GM19324 (cell line): ENCODE measurements around the gene PUSL1.

ENCODE experiments used
- ATAC-seq: cut with Tn5 transposase; IDR thresholded peaks from one replicate; pipeline ENCODE4 v1.9.1; 2021; ENCODE audit warnings: mild to moderate bottlenecking, moderate library complexity; ENCODE audit not compliant: unreplicated experiment, low FRiP score

Gene PUSL1

DNA sequence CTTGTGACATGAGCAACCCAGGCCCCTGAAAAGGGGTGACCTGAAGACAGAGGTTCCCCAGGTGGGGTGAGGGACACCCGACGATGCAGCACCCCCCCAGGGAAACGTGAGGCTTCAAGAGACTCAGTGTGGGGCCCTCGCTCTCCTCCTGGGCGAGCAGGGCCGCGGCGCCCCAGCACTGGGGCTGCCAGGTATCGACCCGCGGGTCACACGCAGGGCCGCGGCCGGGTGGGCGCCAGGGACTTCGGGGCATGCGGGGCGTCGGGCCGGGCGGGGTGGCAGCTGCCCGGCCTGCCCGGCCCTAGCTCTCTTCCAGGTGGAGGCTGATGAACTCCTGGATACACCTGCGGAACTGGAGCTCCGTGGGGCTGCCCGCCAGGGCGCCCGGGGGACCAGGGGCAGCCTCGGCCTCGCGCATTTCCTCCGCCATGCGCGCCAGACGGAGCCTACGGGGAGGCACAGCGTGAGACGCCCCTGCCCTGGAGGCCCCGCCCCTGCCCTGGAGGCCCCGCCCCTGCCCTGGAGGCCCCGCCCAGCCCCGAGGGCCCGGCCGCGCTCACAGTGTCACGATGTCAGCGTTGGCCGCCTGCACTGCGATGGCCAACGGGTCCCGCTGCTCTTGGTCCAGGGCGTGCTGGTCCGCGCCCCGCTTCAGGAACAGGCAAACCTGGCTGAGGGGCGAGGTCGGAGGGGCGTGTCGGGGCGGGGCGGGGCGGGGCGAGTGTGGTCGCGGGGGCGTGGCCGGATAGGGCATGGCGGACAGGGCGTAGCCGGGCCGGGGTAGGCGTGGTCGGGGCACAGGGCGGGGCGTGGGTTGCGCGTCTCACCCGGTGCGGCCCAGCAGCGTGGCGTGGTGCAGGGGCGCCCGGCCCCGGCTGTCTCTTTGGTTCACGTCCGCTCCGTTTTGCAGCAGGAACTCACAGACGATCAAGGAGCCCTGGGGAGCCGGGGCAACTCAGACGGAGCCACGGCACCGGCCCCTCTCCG, 14.8 kb upstream of the PUSL1 start:
- no peak for ATAC-seq

DNA sequence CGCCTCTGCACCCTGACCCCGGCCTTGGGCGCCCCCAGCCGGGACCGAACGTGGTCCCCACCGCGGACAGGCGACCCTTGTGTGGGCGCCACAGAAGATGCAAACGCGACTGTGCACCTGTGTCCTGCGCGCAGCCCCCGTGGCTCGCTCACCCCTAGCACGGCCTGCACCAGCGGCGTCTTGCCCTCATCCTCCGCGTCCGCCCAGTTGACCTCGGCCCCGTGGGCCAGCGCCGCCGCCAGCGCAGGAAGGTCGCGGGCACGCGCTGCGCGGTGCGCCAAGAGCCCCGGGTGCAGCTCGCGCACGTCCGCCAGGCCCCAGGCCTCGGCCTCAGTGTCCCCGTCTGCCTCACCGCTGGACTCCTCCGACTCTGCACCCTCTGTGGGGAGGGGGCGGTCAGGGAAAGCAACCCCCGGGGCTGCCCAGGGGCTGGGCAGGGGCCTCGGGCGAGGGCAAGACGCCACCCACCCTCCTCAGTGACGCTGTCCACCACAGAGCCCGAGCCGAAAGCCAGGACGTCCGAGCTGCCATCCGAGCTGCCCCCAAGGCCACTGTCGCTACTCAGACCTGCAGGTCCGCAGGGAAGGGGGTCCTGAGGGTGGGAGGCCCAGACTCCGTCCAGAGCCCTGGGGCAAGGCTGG, 14.0 kb upstream of the PUSL1 start:
- no peak for ATAC-seq

DNA sequence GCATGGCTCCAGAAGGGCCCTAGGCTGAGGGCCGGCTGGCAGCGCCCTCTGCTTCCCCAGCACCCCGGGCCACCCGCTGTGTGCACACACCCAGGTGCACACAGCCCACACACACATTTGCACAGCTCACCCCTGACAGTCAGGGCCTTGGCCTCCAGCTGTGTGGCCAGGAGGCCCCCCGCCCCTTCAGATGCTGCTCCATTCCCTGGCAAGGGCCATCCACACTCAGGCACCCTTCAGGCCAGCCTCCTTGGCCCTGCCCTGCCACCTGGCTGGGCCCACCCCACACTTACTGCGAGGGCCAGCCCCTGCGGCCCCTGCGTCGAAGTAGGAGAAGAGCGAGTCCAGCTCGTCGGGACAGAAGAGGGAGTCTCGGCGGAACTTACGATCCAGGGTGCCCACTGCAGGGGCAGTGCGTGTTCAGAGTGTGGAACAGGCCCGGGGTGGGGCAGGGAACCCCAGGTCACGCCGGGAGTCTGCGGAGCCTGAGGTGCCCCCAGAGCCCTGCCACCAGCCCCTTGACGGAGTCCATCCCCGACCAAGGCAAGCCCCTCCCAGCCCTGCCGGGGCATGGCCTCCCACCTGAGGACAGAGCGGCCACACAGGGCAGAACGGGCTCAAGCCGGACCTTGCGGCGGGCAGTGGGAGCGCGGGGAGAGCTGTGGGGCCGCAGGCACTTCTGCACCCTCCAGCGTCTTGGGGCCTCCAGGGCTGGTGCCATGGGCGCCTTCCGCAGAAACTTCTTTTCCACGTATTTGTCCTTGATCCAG, 13.1 kb upstream of the PUSL1 start:
- ATAC-seq: no peak

DNA sequence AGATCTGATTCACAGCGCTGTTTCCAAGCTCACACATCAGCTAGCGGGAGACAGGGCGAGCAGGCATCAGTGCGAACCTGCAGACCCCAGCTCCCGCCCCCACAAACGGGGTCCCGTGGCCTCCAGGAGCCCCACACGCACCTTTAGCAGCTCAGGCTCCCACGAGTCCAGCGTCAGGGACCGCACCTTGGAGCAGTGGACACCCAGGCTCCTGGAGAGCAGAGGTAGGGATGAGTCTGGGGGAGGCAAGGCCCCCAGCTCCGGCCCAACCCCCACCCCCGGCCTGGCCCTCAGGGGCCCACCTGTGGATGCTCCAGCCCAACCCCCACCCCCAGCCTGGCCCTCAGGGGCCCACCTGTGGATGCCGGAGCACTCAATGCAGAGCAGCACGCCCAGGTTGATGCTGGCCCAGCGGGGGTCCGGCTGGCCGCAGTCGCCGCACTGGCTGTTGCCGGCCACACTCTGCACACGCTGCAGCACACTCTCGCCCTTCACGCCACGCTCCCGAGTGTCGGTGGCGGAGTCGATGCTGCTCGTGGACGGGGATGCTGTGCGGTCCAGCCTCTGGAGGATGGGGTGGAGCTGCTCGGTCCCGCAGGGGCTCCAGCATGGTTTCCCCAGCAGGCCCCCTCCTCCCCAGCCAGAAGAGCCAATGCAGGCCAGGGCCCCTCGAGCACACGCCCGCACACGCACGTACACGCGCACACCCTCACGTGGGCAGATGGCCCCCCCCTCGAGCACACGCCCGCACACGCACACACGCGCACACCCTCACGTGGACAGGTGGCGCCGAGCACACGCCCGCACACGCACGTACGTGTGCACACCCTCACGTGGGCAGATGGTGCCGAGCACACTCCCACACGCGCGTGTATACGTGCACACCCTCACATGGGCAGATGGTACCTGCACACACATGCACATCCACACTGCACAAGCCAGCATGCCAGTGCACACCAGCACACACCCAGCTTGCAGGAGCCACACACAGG, 12.0 kb upstream of the PUSL1 start:
- no peak for ATAC-seq

DNA sequence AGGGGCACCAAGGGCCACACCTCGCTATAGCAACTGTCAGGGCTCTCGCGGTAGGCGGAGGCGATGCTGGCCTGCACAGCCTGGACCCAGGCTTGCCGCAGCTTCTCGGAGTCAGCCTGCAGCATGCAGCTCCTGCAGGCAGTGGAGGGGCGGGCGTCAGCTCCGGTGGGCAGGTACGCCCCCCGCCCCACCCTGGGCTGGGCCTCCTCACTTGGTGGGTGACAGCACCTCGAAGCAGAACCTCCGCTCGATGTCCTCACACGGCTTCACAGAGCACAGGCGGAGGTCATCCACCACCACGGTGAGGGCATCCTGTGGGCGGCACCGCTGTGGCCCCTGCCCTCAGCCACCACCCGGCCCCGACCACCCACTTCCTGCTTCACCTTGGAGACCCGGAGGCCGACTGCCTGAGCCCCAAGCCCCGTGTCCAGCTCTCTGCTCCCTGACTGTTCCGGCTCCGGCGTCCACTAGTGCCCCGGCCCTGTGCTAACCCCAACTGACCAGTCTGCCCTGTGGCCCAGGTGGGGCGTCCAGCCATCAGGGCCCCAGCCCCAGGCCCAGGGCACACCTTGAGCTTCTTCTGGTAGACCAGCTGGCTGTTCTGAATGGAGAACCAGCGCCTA, 10.5 kb upstream of the PUSL1 start:
- ATAC-seq: no peak

DNA sequence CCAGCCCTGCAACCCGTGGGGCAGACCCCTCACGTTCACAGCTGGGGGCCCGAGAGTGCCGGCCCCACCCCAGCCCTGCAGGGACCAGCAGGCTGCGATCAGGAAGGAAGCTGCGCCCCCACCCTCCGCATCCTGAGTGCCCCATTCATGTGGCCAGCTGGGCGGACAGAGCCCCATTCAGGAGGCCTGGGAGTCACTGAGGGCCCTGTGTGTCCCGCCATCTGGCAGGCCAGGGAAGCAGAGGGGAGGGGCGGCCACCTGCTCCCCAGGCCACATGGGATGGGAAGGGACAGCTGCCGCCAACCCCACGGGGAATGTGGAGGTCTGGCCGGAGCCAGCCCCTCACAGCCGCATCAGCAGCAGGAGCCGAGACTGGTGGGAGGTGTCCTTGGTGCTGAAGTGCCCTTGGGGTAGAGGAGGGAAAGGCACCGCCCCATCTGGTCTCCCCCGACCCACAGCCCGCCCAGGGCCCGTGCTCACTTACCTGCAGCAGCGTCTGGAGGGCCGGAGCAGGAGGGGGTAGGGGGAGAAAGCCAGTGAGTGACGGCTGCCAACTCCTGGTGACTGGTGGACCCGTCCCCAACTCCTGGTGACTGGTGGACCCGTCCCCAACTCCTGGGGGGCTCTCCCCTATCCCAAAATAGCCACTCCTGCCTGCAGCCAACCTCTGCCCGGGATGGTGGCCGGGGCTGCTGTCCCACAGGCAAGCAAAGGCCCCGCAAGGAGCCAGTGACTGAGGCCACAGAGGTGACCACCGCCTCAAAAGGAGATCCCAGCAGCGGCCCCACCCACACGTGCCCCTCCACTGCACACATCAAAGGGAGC, 9.3 kb upstream of the PUSL1 start:
- no peak for ATAC-seq

DNA sequence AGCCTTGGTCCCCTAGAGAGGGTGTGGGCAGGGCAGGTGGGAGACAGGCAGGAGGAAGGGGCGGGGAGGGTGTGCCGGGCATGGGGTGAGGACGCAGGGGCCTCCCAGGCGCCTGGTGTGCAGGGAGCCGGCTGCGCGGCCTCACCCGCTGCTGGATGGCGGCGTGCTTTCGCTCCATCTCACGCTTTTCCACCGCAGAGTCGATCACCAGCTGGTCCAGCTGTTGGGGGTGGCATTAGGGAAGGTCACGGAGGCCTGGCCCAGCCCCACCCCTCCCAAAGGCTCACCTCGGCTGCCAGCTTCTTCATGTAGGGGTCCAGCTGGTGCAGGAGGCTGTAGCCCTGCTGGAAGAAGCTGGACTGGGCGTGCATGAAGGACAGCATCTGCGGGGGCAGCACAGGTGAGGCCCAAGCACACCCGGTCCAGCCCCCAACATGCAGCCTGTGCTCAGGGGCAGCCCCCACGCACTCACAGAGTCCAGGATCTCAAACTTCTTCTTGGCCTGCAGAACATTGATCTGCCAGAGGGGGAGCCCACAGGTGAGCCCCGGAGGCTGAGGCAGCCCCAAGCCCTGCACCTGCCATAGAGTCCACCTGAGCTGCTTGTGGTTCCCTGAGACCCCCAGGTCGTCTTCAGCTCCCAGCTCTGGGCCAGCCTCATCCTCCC, 8.6 kb upstream of the PUSL1 start:
- ATAC-seq: no peak

DNA sequence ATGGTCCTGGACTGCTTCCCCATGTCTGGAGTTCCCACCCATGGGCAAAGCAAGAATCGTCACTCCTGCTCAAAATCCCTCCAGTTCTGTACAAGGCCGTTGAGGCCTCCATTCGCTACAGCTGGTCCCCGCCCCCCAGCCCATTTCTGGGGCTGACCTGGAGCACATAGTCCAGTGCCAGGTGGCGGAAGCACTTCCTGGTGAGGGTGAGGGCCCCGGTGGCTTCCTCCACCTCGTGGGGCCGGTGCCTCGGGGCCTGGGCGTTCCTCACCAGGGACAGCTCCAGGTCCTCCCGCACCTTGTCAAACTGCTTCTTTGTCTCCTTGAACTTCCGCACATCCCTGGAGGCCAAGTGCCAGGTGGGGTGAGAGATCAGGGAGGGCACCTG, 8.1 kb upstream of the PUSL1 start:
- ATAC-seq: no peak

DNA sequence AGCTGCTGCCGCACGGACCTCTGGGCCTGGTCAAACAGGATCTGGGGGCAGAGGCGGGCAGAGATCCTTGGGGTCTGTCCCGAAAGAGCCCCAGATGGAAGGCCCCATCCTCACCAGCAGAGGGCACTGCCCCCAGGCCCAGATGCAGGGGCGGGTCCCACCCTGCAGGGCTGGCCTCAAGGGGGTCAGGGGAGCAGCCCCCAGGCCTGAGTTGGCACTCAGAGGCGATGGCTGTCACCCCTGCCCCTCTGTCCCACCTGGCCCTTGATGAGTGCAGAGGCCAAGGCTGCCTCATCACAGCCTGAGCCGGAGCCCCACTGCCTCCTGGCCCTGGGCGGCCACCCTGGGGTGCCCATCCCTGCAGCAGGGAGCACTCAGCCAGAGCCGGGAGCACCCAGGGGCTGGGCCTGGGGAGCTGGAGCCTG, 6.4 kb upstream of the PUSL1 start:
- no peak for ATAC-seq

DNA sequence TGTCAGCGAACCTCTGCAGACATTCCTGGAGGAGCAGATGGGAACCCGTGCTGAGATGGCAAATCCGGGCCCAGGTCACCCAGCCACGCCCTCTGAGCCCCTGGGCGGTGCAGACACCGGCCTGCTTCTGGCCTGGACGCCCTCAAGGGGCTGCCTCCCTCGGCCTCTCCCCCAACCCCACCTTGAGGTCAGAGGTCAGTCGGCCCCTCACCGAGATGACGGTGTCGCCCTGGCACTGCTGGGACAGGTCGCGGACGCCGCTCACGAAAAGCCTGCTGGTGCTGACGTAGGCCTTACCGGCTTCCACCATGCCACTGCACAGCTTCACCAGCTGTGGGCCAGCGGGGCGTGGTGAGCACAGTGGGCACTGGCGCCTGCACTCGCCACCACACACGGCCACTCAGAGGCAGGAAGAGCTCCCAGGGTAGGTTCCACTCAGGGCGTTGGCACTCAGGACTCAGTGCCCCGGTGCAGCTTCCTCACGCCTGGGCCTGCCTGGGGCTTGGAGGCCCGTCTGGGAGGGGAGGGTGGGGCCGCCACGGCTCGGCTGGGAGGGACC, 5.4 kb upstream of the PUSL1 start:
- ATAC-seq: no peak

DNA sequence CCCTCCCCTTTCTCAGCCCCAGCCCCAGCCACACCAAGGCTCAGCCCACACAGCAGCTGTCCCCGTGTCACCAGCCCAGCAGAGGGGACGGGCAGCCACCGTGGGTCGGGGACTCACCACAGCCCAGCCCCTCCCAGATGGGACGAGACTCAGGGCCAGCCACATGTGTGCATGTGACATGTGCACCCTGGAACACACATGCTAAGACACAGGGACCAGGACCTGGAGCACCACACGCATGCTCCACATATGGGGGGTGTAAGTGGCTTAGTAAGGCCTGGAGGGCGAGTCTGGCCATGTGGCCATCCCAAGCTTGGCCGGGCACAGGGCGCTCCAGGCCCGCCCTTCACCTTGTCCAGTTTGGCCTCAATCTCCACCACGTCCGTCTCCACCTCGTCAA, 4.7 kb upstream of the PUSL1 start:
- no peak for ATAC-seq

DNA sequence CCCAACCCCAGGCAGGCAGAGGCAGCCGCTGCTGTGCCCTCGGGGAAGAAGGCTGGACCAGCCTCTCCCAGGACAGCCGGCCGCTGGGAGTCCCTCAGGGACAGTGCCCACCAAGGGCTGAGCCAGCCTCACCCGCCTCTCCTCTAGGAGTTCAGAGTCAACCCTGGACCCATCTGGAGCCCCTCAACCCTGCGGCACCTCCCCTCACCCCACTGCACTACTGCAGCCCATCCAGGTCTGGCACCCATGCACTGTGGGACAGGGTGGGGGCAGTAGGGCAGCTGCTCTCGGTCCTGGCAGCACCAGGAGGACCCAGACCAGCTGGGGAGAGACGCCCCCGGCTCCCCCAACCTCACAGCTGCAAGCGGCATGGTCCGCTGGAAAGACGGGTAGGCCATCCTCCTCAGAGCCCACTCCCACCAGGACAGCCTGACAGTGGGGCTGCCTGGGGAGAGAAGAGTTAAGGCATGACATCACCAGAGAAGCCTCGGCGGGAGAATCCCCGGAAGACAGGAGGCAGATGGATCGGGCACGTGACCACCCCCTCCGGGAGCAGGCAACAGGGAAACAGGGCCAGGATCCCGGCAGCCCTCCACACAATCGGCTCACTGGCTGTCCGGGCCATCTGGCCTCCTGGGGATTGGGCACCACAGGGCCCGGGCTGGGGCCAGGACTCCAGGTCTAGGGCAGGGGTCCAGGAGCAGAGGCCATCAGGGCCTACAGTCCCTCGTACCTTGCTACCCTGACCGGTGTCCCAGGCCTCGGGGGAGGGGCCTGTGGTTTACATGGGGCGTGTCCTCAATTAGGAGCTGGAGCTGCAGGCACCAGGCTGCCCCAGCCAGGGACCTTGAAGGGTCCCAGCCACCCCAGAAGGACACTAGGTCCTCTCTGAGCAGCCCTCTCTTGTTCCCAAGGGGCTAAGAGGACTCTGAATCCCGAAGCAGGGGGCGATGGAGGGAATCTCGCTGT, 3.8 kb upstream of the PUSL1 start:
- ATAC-seq: no peak

DNA sequence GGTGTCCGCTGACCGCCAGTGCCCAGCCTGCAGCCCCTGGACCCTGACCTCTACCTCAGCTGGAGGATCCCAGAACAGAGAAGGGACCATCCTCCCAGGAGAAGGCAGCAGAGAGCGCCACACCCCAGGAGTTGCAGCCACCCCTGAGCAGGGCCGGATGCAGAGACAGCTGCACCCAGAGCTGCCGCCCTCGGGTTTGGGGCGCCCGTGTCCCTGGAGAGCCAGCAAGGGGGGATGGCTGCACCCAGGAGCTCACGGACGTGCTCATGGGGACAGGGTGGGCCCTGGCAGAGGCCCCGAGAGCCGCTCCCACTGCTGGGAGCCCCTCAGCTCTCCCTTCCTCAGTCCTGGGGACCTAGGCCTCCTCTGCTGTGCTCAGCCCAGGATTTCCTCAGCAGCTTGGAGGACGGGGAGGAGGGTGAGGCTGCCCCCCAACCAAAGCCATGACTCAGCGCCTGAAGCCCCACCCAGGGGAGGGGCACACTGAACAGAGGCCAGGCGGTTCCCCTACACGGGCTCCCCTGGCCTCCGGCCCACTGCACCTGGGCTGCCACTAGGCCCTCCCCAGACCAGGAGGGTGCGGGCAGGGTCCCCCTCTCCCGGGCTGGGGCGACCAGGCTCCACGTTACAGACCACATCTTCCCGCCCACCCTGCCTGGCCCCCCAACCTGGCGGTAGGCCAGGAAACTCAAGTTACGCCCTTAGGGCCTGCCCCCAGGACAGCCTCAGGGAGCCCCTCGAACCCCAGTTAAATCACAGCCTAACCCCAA, 2.9 kb upstream of the PUSL1 start:
- no peak for ATAC-seq

DNA sequence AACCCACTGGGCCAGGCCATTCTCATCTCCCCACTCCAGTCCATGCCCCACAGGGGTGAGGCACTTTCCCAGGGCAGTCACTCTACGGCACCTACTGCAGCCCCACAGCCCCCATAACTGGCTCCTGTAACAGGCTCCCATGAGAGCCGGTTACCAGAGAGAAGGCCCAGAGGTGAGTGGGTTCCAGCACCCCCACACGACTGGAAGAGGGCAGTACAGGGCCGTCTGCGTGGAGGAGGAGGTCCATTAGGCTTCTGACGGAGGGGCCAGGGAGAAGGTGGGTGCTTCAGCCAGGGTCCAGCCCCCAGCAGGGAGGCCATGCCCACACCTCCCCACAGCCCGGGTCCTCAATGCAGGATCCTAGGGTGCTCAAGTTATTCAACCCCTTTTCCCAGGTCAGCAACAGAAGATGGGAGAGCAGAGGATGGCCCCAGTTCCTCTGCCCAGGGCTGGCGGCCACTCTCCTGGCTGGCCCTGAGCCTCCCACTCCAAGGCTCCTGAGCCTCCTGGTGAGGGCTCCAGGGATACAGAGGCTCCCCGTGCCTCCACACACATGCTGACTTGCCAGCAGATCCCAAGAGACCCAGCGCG, 2.2 kb upstream of the PUSL1 start:
- ATAC-seq: no peak

DNA sequence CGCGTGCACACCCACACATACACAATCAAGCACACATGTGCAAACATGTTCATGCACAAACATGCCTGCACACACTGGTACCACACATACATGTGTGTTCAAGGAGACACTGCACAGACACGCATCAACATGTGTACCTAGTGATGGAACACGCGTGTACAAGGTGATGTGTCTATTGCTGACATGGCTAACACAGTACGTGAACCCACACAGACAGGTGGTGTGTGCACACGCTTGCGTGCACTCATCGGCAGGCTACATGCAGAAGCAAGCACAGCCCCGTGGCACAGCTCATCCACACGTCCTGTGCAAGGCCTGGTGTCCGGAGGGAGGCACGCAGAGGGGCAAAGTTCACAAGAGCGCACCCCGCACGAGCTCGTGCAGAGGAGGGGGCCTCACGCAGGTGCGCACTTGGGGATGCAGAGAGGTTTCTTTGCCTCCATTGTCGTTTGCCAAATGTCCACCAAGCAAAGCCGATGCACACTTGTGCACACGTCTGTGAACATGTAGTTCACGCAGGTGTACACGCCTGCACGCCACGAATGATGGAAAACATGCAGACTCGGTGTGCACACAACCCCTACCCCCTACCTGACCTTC, 1.6 kb upstream of the PUSL1 start:
- ATAC-seq: no peak
